HFF-Myc (cell line): Measurements from ENCODE around the gene SOSTDC1.
A peak's percentile ranks its signal among the peaks of the same experiment; 100 is the strongest.

Experiments
- DNase-seq: peaks from one replicate; pipeline ENCODE4 v3.0.0-alpha.2; 2011; ENCODE audit warnings: low read depth; ENCODE audit errors: extremely low read depth
- H3K4me3 ChIP-seq: replicated peaks from 2 replicates; pipeline ENCODE4 v1.5.1; 2011; ENCODE audit warnings: low read depth, mild to moderate bottlenecking, control low read depth, low read length
- TF ChIP-seq, protein P1 (sequence below): IDR thresholded peaks from 2 replicates; pipeline ENCODE4 v1.5.1; 2012; ENCODE audit warnings: mild to moderate bottlenecking, low read depth, low read length, control low read depth; ENCODE audit errors: missing control alignments

The SOSTDC1 gene

DNA sequence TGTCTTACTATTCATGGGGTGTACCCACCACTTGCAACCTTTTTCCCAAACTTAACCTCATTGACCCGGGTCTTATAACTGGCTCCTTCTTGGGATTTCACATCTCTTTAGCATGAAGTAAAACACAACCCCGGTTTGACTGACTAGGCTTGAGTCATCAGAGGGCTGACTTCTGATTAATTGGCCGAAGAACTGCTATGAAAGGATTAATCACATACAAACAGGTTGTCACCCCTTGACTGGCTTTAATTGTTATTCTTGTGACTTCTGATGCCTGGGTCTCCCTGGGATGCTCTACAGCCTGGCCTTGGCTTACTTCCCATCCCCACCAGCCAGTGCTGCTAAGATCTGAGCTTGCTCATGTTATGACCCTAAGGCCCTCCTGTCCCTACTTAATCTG is 35.4 kb downstream of the SOSTDC1 start:
- no peak overlapping the region for H3K4me3 ChIP-seq
- DNase-seq, result no peak
- TF ChIP-seq, protein P1, sequence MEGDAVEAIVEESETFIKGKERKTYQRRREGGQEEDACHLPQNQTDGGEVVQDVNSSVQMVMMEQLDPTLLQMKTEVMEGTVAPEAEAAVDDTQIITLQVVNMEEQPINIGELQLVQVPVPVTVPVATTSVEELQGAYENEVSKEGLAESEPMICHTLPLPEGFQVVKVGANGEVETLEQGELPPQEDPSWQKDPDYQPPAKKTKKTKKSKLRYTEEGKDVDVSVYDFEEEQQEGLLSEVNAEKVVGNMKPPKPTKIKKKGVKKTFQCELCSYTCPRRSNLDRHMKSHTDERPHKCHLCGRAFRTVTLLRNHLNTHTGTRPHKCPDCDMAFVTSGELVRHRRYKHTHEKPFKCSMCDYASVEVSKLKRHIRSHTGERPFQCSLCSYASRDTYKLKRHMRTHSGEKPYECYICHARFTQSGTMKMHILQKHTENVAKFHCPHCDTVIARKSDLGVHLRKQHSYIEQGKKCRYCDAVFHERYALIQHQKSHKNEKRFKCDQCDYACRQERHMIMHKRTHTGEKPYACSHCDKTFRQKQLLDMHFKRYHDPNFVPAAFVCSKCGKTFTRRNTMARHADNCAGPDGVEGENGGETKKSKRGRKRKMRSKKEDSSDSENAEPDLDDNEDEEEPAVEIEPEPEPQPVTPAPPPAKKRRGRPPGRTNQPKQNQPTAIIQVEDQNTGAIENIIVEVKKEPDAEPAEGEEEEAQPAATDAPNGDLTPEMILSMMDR, result no peak

DNA sequence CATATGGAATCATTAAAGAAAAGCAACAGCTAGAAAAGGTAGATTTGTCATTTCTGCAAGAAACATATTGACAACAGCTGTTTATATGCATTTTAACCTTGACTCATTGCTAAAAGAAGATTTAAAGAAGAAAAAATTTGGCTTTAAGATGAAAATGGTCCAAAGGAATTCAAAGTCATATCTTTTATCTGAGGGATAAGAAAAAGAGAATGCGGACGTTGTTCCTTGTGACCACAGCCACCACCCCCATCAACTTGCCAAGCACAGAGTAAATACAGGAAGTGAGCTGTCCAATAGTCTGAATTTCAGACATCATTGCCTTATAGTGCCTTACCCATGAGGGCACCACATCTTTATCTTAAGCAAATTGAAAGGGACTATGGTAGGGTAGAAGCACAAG is 36.9 kb downstream of the SOSTDC1 start:
- DNase-seq, result peak; percentile 73
- TF ChIP-seq, protein P1, result no peak
- no peak overlapping the region for H3K4me3 ChIP-seq

DNA sequence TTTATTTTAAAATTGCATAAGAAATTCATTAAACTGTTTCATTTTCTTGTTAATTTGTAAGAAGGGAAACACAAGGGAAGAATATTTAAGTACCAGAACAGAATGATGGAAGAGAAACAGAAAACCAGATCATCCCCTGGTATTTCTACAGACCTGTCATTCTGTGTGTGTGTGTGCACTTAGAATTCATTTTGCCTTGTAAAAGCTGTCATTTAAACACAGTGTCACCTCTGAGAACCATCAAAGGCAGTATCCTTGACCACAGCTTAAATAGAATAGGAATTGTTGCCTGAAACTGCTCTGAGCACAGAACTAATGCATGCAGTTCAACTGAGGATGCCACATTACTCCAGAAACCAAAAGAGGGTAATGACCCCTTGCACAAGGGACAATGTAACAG is 37.4 kb downstream of the SOSTDC1 start:
- TF ChIP-seq, protein P1, result no peak
- H3K4me3 ChIP-seq, result no peak overlapping the region
- no peak for DNase-seq

DNA sequence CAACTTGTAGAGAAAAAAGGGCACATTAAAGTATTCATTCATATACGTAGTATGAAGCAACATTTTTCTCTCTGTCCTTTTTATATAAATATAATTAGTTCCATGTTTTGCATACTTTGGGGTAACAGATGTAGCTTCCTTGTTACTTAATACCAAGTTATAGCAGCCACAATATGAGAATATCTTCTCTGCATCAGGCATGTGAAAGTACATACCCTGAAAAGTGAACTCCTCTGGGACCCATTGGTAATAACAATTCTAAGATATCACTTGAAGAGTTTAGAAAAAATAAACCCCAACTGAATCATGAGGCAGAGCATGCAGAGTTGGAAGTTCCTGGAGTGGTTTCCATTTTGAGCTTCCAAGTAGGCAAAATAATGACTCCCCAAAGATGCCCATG is 41.8 kb downstream of the SOSTDC1 start:
- TF ChIP-seq, protein P1, result no peak
- DNase-seq, result no peak
- H3K4me3 ChIP-seq, result no peak overlapping the region

DNA sequence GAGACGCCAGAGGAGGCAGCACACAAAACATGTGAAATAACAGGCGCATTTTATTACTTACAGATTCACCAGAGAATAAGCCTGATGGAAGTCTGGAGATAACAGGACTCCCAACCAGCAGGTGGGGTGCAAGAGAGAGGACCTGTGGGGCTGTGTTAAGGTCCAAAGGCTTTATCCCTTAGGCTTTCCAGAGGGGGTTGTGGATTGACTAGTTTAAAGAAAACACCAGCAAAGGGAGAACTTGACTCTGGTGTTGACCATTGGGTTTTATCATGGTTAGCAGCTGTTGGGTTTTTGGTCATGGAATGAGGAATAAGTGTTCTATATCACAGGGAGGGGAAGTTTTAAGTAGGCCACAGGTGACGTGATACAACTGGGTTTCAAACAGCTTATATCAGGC is 42.6 kb downstream of the SOSTDC1 start:
- DNase-seq, result no peak
- TF ChIP-seq, protein P1, result no peak
- no peak overlapping the region for H3K4me3 ChIP-seq

DNA sequence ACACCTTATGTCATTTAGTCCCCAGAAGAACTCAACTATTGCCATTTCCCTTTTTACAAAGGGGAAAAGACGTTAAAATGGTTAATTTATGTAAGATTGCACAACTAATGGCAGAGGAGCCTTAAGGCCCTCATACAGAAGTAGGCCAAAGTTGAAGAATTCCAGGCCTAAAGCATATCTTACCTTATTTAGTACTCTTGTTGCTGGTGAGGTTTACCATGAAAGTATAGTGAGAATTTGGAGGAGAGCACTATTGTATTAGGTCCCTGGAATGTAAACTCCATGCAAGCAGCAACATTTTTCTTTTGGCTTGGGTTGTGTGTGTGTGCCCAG is 43.5 kb downstream of the SOSTDC1 start:
- H3K4me3 ChIP-seq, result no peak overlapping the region
- DNase-seq, result no peak
- TF ChIP-seq, protein P1, result no peak

DNA sequence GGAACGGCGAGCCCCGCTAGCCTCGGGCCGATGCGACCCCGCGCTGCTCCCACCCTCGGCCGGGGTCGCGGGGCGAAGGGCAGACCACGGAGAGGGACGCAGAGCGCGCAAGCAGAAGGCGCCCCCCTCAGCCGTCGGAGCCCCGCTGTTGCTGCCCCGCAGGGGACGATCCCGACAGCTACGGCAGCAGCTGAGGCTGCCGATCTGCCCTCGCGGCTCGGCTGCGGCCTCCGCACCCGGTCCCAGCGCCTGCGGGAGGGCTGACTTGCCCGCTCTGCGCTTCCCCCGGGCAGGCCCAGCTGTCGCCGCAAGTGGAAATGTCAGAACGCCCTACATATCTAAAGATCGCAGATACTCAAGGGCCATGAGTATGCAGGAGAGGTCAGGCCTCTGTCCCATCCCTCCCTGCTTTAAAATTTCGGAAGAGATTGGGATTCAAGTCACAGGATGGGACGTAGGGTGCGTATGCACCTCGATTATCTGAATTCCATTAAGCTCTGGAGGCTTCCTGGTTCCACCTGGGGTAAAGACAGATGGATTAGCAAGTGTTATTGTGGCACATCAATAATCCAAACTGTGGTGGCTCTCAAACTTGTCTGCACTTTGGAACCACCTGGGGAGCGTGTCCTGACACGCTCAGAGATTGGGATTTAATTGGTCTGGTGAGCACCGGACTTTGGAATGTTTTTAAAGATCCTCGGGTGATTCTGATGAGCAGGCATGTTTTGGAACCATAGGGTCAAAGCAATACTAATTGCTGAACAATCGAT is 44.0 kb downstream of the SOSTDC1 start, which contains the start of gene CRPPA:
CRPPA (minus strand) TSS at position 206 of the 770 bp plus-strand sequence. CDS start 216 bp downstream, outside the sequence.
- DNase-seq, result no peak
- TF ChIP-seq, protein P1, result no peak
- H3K4me3 ChIP-seq, result peak within 1 kb of the TSS; percentile 45
